HG03060 (cell line): ENCODE measurements around the gene KCNN1.
"Not testable (repeated sequence)": the region's sequence is repeated elsewhere in the genome, so short reads cannot be mapped to it uniquely, and the experiment has no call there.

Experiments used
- ATAC-seq: cut with Tn5 transposase; IDR thresholded peaks from one replicate; pipeline ENCODE4 v1.9.1; 2021; ENCODE audit warnings: low read depth, moderate number of reproducible peaks; ENCODE audit not compliant: unreplicated experiment

The KCNN1 gene

DNA sequence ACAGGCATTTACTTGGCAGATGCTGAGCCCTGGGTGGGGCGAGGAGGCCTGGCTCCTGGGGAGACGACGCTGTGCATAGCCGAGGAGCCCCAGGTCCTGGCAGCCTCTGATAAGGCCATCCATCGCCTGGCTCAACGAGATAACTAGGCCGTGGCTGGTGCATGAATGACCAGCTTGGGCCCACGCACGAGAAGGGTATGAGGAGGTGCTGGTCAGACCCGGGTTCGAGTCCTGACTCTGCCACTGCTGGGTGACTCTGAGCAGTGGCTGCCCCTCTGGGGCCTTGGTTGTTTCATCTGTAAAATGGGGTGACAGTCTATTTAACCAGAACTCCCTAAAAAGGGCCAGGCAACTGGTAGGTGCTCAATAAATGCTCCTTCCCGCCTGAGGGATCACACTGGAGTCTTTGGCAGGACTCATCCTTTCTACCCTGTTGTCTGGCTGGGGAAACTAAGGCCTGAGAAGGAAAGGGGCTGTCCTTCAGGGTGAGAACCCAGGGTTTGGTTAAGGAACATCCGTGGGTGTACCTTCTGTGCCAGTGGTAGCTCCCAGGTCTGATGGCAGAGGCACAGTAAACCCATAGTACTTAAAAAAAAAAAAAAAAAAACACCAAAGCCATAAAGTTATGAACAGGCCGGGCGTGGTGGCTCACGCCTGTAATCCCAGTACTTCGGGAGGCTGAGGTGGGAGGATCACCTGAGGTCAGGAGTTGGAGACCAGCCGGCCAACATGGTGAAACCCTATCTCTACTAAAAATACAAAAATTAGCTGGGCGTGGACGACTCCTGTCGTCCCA is 33.0 kb downstream of the KCNN1 start:
- no peak for ATAC-seq

DNA sequence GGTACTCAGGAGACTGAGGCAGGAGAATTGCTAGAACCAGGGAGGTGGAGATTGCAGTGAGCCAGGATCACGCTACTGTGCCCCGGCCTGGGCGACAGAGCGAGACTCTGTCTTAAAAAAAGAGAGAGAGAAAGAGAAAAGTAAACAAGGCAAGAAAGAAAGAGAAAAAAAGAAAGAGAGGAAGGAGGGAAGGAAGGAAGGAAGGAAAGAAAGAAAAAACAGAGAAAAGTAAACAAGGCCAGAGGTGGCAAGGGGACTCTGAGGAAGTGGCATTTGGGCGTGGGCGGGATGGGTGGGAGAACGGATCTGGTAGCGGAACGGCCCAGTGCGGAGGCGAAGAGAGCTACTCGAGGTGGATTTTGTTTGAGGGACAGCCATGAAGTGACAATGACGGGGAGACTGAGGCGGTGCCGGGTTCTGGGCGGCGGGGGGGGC is 33.6 kb downstream of the KCNN1 start:
- no peak for ATAC-seq

DNA sequence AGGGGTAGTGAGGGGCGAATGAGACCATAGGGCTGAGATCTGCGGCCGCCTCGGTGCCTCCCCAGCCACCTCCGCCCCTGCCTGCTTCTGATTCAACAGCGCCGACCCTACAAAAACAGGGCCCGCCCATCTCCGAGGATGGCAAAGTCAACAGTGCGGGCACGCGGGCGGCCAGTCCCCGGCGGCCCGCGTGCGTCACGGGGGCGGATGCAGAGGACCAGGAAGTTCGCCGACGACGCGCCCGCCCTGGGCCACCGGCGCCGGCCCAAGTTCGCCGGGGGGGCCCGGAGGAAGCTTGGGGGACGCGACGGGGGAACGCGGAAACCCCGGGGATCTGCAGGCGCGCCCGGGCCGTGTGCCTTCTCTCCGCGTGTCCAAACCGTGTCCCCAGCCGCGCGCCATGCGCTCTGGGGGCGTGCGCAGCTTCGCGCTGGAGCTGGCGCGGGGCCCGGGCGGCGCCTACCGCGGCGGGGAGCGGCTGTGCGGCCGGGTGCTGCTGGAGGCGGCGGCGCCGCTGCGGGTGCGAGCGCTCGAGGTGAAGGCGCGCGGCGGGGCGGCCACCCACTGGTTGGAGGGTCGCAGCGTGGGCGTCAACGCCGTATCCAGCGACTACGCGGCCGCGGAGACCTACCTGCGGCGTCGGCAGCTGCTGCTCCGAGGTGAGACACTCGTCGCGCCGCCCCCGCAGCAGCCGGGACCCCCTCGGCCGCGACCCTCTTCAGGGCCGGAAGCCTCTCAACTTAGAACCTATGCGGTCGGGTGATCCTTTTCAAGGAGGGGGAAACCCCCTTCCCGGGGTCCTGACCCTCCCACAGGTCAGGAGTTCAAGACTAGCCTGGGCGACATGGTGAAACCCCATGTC is 34.2 kb downstream of the KCNN1 start:
- peak; percentile 48 for ATAC-seq

DNA sequence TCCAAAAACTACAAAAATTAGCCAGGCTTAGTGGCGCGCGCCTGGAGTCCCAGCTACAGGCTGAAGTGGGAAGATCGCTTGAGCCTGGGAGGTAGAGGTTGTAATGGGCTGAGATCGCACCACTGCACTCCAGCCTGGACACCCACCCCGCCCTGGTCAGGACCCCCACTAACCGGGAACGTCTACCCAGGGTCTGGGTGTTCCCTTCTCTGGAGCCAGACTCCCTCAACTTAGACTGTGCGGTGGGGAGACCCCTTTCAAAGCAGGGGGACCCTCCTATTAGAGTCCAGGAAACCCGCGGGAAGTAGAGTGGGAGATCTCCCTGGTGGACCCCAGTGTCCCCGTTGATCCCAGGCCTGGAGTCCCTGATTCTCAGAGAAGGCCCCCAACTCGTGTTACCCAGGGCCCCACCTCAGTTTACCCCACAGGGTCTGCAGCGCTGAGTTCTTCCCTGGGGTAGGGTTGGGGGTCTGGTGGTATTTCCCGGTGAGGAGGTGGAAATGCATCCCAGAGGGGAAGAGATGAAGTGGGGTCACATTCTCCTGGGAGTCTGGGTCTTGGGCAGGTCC is 35.0 kb downstream of the KCNN1 start:
- ATAC-seq: no peak

DNA sequence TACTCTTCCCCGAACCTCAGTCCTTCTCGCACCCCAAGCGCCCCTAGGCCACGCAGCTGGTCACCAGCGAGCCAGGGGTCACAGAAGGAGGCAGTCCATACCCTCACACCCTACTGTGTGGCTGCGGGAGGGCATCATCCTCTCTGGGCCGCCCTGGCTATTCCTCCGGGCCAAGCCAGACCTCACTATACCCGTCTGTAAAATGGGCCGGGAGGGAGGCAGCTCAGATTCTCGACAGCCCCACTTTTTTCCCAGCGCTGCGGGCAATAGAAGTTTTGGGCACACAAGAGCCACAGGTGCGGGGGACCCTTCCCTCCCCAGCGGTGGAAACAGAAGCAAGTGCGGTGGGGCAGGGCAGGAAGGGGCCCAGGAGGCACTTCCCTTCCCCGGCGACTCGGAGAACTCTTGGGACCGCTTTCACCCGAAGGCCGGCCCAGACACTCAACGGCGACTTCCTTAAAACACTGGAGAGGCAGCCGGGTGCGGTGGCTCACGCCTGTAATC is 35.5 kb downstream of the KCNN1 start:
- no peak for ATAC-seq

DNA sequence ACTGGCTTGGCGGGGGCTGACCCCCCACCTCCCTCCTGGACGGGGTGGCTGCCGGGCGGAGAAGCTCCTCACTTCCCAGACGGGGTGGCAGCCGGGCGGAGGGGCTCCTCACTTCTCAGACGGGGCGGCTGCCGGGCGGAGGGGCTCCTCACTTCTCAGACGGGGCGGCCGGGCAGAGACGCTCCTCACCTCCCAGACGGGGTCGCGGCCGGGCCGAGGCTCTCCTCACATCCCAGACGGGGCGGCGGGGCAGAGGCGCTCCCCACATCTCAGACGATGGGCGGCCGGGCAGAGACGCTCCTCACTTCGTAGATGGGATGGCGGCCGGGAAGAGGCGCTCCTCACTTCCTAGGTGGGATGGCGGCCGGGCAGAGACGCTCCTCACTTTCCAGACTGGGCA is 38.8 kb downstream of the KCNN1 start:
- not testable (repeated sequence) for ATAC-seq

DNA sequence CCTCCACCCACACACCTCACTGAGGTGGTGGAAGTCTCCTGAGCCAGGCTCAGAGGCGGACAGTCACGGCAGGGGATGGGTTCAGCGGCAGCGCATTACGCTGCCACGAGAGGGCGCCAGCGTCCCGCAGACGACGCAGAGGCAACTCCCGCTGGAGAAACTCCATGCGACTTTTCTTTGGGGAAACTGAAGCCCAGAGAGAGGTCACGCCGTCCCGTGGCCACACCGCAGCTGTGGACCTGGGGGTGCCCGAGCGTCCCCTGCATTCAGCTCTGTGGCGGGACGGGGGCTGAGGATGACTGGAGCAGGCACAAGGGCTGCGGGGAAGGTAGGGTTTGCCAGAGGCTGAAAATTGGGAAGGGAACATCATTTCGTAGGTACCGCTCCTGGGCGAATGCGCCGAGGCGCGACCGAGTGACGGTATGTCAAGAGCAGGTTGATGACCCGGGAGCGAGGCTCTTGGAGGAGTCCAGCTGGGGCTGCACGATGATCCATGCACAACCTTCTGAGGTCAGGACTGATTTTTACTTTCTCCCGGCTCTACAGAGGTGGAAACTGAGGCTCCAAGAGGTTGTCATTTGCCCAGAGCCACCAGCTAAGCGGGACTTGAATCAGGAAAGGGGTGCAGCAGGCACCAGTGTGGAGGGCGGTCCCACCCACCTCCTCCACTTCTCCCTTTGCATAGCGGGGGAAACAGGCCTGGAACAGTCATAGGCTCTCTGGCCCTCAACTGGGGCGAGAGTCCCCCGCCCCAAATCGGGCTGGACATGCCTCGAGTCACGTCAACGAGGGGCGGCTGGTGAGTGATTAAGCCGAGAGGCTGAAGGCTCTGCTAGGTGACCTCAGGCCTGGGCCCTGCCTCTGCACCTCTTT is 40.4 kb downstream of the KCNN1 start:
- ATAC-seq: no peak

DNA sequence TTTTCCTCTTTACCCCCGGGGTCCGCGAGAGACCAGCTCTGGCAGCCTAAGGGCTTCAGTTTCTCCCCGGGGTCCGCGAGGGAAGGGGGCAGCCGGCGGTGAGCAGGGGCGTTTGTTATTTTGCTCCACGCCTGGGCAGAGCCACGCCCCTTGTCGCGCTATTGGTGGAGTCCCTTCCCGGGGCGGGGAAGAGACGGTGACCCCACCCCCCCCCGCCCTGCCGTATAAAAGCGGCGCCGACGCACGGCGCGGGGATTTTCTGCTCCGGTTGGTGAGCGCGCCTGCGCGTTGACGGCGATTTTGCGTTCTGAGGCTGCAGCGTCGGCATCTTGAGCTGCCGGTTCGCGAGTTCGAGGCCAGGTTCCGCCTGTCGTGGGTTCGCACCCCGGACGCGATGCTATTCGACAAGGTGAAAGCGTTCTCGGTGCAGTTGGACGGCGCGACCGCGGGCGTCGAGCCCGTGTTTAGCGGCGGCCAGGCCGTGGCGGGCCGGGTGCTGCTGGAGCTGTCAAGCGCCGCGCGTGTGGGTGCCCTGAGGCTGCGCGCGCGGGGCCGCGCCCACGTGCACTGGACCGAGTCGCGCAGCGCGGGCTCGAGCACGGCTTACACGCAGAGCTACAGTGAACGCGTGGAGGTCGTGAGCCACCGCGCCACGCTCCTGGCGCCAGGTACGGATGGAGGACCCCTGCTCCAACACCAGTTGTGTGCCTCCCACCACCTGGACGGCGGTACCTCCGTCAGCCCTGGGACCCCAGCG is 41.2 kb downstream of the KCNN1 start, which contains the start of gene ARRDC2:
ARRDC2 (plus strand) TSS at position 254 of the 757 bp plus-strand sequence; CDS start at position 395, 141 bp downstream.
- ATAC-seq: no peak

DNA sequence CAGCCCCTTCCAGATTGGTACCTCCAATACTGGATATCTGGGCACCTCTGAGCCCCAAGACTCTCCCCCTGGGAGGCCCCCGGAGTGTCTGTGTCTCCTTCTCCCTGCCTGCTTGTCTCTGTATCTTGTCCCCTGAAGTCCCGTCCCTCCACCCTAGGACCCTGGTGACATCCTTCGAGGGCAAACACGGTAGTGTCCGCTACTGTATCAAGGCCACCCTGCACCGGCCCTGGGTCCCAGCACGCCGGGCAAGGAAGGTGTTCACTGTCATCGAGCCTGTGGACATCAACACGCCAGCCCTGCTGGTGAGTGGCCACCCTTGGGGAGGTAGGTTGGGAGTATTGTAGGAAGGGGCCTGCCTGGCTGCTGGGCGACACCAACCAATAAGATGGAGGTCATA is 41.9 kb downstream of the KCNN1 start:
- no peak for ATAC-seq

DNA sequence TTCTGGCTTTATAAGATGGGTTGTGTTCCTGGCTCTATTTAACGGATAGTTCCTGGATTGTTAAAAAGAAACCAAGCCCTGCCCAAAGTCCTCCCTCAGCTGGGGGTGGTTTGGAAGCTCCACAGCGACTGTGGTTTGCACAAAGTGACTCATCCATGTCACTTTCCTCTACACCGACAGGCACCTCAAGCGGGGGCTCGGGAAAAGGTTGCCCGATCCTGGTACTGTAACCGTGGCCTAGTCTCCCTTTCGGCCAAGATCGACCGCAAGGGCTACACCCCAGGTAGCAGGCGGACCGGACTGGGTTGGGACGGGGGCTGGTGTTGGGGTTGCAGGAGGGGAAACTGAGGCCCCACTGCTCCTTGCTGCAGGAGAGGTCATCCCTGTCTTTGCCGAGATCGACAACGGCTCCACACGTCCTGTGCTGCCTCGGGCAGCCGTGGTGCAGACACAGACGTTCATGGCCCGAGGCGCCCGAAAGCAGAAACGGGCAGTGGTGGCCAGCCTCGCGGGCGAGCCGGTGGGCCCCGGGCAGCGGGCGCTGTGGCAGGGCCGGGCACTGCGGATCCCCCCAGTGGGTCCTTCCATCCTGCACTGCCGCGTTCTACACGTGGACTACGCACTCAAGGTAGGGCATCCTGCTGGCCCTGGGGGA is 42.6 kb downstream of the KCNN1 start:
- ATAC-seq: no peak

DNA sequence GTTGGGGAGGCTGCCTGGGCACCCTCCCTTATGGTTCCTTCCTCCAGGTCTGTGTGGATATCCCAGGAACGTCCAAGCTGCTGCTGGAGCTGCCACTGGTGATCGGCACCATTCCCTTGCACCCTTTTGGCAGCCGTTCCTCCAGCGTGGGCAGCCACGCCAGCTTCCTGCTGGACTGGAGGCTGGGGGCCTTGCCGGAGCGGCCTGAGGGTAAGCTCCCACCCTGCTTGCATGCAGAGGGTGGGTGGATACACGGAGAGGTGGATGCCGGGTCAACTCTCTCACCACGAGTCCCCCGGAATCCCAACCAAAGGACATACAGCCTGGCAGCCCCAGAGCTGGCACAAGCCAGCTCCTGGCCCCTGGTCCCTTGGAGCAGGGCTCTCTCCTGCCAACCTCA is 43.2 kb downstream of the KCNN1 start:
- no peak for ATAC-seq

DNA sequence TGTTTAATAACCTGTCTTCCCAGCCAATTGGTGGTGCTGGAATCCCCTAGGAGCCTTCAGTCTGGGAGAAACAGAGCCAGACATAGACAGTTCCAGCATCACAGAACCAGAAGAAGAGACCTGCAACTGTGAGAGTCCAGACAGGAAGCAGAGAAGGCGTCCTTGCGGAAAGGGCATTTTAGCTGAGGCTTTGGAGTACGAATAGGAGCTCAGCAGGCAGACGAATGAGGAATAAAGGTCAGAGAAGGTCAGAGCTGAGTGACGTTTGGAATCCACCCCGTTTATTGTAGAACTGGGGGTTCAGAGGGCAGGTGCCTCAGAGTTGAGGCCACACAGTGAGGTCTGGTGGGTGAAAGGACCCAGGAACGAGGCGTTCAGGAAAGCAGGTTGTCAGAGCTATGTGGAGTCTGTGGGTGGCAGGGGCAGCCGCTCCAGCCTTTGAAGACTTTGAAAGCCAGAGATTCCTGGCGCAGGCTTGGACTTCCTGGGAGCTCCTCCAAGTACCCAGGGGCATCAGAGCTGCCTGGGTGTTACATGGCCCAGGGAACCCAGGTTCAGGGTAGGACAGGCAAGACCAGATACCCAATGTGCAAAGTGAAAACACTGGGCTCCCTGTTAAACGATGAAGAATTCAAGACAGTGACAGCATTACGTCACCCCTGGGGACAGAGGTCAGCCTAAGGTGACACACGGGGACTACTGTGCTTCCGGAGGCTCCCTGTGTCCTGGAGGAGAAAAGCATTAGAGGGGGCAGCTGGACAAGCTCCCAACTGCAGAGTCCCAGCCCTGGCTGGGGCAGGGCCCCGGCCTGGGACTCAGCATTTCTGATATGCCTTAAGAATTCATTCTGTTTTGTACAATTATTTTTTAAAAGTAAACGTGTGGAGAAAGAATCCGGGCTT is 46.6 kb downstream of the KCNN1 start:
- ATAC-seq: no peak

DNA sequence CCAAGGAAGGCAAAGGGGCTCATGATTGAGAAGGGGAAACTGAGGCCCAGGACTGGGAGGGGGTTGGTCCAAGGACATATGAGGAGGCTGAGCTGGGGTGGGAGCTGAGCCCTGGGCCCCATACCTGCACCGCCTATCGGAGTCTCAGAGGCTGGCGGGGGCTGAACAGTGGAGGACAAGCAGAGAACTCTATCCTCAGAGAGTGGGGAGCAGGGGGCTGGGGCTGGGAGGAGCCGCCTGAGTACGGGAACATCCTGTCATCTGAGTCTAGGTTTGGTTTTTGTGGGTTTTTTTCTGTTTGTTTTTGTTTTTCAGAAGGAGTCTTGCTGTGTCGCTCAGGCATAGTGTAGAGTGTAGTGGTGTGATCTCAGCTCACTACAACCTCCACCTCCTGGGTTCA is 47.3 kb downstream of the KCNN1 start:
- no peak for ATAC-seq

DNA sequence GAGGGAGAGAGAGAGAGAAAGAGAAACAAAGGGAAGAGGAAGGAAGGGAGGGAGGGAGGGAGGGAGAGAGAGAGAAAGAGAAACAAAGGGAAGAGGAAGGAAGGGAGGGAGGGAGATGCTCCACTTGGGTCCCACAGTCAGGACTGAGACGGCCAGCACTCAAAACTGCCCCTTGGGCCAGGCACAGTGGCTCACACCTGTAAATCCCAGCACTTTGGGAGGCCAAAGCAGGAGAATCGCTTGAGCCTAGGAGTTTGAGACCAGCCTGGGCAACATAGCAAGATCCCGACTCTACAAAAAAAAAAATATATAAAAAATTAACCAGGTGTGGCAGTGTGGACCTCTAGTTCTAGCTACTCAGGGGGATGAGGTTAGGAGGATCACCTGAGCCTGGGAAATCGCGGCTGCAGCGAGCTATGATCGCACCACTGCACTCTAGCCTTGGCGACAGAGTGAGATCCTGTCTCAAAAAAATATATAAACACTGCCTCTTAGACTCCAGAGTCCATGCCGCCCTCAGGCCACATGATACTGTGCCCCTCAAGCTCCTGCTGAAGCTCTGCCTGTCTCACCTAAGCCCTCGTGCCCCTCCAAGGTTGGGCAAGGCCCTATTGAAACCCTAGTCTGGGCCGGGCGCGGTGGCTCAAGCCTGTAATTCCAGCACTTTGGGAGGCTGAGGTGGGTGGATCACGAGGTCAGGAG is 49.5 kb downstream of the KCNN1 start:
- no peak for ATAC-seq

DNA sequence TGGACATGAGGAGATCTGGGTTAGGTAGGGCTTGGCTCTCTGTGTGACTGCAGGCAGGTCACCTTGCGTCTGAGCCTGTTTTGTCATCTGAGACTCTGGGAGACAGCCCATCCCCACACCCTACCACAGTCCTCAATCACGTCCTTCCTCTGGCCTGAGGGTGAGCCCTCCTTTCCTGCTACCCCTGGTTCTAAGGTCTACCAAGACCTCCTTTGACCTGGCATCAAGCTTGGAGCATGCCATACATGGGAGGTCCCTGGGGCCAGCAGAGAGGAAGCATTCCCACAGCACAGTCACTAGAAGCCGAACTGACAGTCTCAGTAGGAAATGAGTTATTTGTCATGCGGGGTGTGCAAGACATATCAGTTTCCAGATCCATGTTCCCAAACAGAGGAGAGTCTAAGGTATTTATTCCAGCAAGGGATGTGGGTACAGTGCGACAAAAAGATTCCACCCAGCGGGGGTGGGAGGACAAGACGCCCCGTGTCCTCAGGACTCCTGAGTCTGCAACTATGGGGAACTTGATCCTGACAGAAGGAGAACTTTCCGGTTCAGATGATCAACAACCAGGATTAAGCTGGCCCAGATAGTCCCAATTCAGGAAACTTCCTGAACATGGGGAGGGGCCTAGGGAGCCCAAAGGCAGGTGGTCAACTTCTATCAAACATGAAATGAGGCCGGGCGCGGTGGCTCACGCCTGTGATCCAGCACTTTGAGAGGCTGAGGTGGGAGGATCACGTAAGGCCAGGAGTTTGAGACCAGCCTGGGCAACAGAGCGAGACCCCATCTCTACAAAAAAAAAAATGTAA is 50.6 kb downstream of the KCNN1 start:
- no peak for ATAC-seq
